ENCODE results near the gene SLC30A10.
"Not testable (repeated sequence)": the region's sequence is repeated elsewhere in the genome, so short reads cannot be mapped to it uniquely, and the experiment has no call there.

SLC30A10 gene

DNA sequence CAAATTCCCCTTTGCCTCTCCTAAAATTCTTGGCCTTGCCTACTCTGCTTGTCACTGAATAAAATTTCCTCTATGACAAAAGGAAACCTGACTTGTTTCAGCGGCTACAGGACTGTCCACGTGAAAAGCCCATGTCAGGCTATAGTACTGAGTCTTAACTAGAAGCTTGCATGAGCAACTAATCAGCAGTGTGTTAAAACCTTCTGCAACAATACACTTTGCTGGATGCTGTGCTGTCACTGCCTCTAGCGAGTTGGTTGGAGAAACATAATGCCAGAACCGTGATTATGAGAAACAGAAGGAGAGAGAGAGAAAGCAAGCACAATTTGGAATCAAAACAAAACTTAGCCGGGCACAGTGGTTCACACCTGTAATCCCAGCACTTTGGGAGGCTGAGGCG, 25.7 kb upstream of the SLC30A10 start:
- Histone ChIP-seq H3K9me3 (ENCODE audit: severe bottlenecking) (no peaks in the 10 kb centered on the region), H3K27ac (no peak overlapping the region), H3K36me3 (no peaks in the 10 kb centered on the region), H3K4me3 (ENCODE audit: low read depth, low read length) (no peak overlapping the region), H3K27me3 (ENCODE audit: insufficient read depth, low read depth, severe bottlenecking) (no peaks in the 10 kb centered on the region)
- no peak for DNase-seq
- TF ChIP-seq CTCF (IDR thresholded peaks at IDR 0.05; ENCODE audit: low read depth, low read length): no peak

DNA sequence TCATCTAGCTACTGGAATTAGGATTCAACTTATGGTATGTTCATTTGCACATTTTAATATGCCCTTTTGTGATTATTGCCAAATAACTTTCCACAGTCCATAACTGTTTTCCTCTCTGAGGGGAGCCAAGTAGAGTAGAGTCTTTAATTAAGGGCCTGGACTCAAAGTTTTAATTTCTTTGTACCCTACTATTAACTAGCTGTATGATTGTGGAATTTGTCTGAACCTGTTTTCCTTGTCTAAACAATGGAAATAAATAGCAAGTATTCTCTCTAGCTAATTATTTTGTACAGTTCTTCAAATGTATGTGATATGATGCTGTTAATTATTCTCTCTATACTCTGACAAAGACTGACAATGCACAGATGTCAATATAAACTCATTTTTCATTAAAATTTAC, 24.0 kb upstream of the SLC30A10 start:
- no peak for TF ChIP-seq CTCF (IDR thresholded peaks at IDR 0.05; ENCODE audit: low read depth, low read length)
- H3K27ac ChIP-seq: no peak overlapping the region
- no peak overlapping the region for H3K4me3 ChIP-seq (ENCODE audit: low read depth, low read length)
- no peak for DNase-seq
- no peaks in the 10 kb centered on the region for H3K9me3 ChIP-seq (ENCODE audit: severe bottlenecking)
- no peaks in the 10 kb centered on the region for H3K27me3 ChIP-seq (ENCODE audit: insufficient read depth, low read depth, severe bottlenecking)
- no peaks in the 10 kb centered on the region for H3K36me3 ChIP-seq

DNA sequence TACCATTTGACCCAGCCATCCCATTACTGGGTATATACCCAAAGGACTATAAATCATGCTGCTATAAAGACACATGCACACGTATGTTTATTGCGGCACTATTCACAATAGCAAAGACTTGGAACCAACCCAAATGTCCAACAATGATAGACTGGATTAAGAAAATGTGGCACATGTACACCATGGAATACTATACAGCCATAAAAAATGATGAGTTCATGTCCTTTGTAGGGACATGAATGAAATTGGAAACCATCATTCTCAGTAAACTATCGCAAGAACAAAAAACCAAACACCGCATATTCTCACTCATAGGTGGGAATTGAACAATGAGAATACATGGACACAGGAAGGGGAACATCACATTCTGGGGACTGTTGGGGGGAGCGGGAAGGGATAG, 20.9 kb upstream of the SLC30A10 start:
- not testable (repeated sequence) for H3K27me3 ChIP-seq (ENCODE audit: insufficient read depth, low read depth, severe bottlenecking); H3K27ac ChIP-seq; H3K36me3 ChIP-seq; H3K9me3 ChIP-seq (ENCODE audit: severe bottlenecking); DNase-seq; H3K4me3 ChIP-seq (ENCODE audit: low read depth, low read length)

GRCh38 chr1:219948766-219949165, 20.4 kb upstream of the SLC30A10 start:
- not testable (repeated sequence) for H3K4me3 ChIP-seq (ENCODE audit: low read depth, low read length); DNase-seq; H3K9me3 ChIP-seq (ENCODE audit: severe bottlenecking); H3K36me3 ChIP-seq; H3K27ac ChIP-seq; H3K27me3 ChIP-seq (ENCODE audit: insufficient read depth, low read depth, severe bottlenecking)

- Histone ChIP-seq H3K4me3 (ENCODE audit: low read depth, low read length) (no peak overlapping the region), H3K36me3 (no peaks in the 10 kb centered on the region), H3K27ac (no peak overlapping the region), H3K27me3 (ENCODE audit: insufficient read depth, low read depth, severe bottlenecking) (no peaks in the 10 kb centered on the region), H3K9me3 (ENCODE audit: severe bottlenecking) (no peaks in the 10 kb centered on the region)
- no peak for DNase-seq
- no peak for TF ChIP-seq CTCF (IDR thresholded peaks at IDR 0.05; ENCODE audit: low read depth, low read length)
These were observed 17.4 kb upstream of the SLC30A10 start for GRCh38 chr1:219945795-219946194.

DNA sequence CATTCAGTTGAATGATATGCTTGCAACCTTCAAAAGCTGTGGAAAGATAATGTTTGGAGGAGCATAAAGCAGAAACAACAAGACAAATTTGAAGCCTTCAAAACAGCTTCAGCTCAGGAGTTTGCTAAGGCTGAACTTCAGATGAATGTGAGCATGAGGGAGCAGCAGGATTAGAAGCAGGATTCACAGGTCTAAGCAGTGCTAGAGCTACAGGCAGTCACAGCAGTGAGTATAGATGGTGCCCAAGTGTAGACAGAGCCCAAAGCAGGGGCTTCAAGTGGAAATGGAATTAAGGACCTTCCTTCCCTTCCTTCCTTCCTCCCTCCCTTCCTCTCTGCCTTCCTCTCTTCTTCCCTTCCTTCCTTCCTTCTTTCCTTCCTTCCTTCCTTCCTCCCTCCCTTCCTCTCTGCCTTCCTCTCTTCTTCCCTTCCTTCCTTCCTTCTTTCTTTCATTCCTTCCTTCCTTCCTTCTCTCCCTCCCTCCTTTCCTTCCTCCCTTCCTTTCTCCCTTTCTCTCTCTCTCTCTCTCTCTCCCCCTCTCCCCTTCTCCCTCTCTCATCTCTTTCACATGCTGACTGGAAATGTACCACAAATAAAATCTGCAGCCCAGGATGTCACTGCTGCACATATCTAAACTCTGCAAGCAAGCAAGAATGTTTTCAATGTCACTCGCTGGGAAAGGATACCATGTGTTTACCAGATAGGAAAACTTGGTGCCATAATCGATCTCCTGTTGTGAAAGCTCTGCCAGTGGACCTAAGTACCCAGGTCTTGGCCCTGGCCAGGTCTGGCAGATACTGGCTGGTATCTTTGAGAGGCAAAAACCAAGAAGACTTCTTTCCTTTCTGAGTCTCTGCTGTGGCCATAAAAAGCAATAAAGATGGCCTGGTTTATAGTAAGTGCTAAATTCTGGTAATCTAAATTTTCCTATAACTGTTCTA, 13.1 kb upstream of the SLC30A10 start:
- no peak for DNase-seq
- Histone ChIP-seq H3K27me3 (ENCODE audit: insufficient read depth, low read depth, severe bottlenecking) (no peaks in the 10 kb centered on the region), H3K27ac (no peak overlapping the region), H3K4me3 (ENCODE audit: low read depth, low read length) (no peak overlapping the region), H3K36me3 (no peaks in the 10 kb centered on the region), H3K9me3 (ENCODE audit: severe bottlenecking) (no peaks in the 10 kb centered on the region)
- no peak for TF ChIP-seq CTCF (IDR thresholded peaks at IDR 0.05; ENCODE audit: low read depth, low read length)

DNA sequence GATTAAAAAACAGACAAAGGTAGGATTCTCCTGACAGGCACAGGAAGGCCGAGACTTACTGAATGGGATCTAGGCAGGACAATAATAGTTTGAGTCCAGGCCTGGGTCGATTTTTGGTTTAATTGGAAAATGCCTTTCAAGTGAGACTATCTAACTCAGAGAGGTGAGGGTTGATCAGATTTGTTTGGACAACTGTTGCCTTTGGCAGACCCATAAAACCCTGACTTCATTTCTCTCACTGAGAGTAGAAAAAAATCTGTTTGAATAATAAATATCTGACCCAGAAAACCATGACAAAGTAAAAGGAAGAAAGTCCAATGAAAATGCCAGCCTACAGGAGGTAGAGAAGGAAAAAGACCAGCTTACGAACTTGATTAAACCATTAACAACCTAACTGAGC, 12.3 kb upstream of the SLC30A10 start:
- no peaks in the 10 kb centered on the region for H3K36me3 ChIP-seq
- no peak overlapping the region for H3K4me3 ChIP-seq (ENCODE audit: low read depth, low read length)
- TF ChIP-seq CTCF (IDR thresholded peaks at IDR 0.05; ENCODE audit: low read depth, low read length): no peak
- DNase-seq: no peak
- no peak overlapping the region for H3K27ac ChIP-seq
- no peaks in the 10 kb centered on the region for H3K27me3 ChIP-seq (ENCODE audit: insufficient read depth, low read depth, severe bottlenecking)
- H3K9me3 ChIP-seq (ENCODE audit: severe bottlenecking): no peaks in the 10 kb centered on the region
